Measurements from ENCODE around the gene TOMM70.
"Not testable (repeated sequence)": the region's sequence is repeated elsewhere in the genome, so short reads cannot be mapped to it uniquely, and the experiment has no call there.

TOMM70 gene

GRCh38 chr3:100358413-100358812 lies 42.5 kb downstream of the TOMM70 start:
- H3K4me3 ChIP-seq (ENCODE audit: low read length), result no peak overlapping the region
- TF ChIP-seq CTCF (IDR thresholded peaks at IDR 0.05; ENCODE audit: insufficient read depth, low read depth, low read length, missing control alignments), result no peak
- DNase-seq (ENCODE audit: low read depth), result no peak

GRCh38 chr3:100354850-100355249 lies 46.0 kb downstream of the TOMM70 start:
- TF ChIP-seq CTCF (IDR thresholded peaks at IDR 0.05; ENCODE audit: insufficient read depth, low read depth, low read length, missing control alignments), result no peak
- H3K4me3 ChIP-seq (ENCODE audit: low read length), result no peak overlapping the region
- DNase-seq (ENCODE audit: low read depth), result no peak

GRCh38 chr3:100352296-100353231 lies 48.3 kb downstream of the TOMM70 start:
- DNase-seq (ENCODE audit: low read depth), result peak; percentile 52
- H3K4me3 ChIP-seq (ENCODE audit: low read length), result no peak overlapping the region
- TF ChIP-seq CTCF (IDR thresholded peaks at IDR 0.05; ENCODE audit: insufficient read depth, low read depth, low read length, missing control alignments), result no peak

- H3K4me3 ChIP-seq (ENCODE audit: low read length); DNase-seq (ENCODE audit: low read depth): not testable (repeated sequence)
These were observed 49.1 kb downstream of the TOMM70 start for GRCh38 chr3:100351770-100352169.

- no peak overlapping the region for H3K4me3 ChIP-seq (ENCODE audit: low read length)
- TF ChIP-seq CTCF (IDR thresholded peaks at IDR 0.05; ENCODE audit: insufficient read depth, low read depth, low read length, missing control alignments), result no peak
- DNase-seq (ENCODE audit: low read depth), result no peak
These were observed 52.2 kb downstream of the TOMM70 start for GRCh38 chr3:100348727-100349126.

- DNase-seq (ENCODE audit: low read depth), result no peak
- TF ChIP-seq CTCF (IDR thresholded peaks at IDR 0.05; ENCODE audit: insufficient read depth, low read depth, low read length, missing control alignments), result no peak
- H3K4me3 ChIP-seq (ENCODE audit: low read length), result no peak overlapping the region
These were observed 60.4 kb downstream of the TOMM70 start for GRCh38 chr3:100340527-100340926.

- TF ChIP-seq CTCF (IDR thresholded peaks at IDR 0.05; ENCODE audit: insufficient read depth, low read depth, low read length, missing control alignments), result no peak
- no peak for DNase-seq (ENCODE audit: low read depth)
- no peak overlapping the region for H3K4me3 ChIP-seq (ENCODE audit: low read length)
These were observed 61.1 kb downstream of the TOMM70 start for GRCh38 chr3:100339786-100340185.

All from epithelial cell of esophagus (primary cell).